HCT116 (cell line): Measurements from ENCODE around the gene TAF1C. TPM values are rescaled to one million over a fixed set of nuclear protein-coding genes. Genes with fewer than 3 reads are reported as not detected.

Experiments used
- ATAC-seq: fragments of 200-7000 bp; cut with Tn5 transposase; 2 replicates; pipeline ENCODE4 v1.9.1; 2020; ENCODE audit warnings: mild to moderate bottlenecking, moderate library complexity
- BruUV-seq: library from RNA; stranded (reverse); fragments of 400-500 nt; replicated peaks from 2 replicates; lab custom pipeline; 2021; lab: Mats Ljungman, UMichigan
- CTCF ChIA-PET: fragments of 300-600 bp; sonication (Branson Sonifier 250); formaldehyde crosslinking; loops from one replicate; lab custom pipeline; 2021; ENCODE audit warnings: antibody characterized with exemption; lab: Charles Lee
- POLR2A ChIA-PET: fragments of 300-600, 350-600 bp; sonication (Branson Sonifier 250); formaldehyde crosslinking; loops from one replicate; lab custom pipeline; 2021; ENCODE audit warnings: antibody characterized with exemption; lab: Charles Lee
- RAD21 ChIA-PET, 2 experiments: fragments of 300-600 bp; sonication (Branson Sonifier 250); formaldehyde crosslinking; loops; one replicate each; lab custom pipeline; 2023; ENCODE audit warnings: low total read pairs in 2 of 2; ENCODE audit not compliant: uncharacterized antibody in 2 of 2, unreplicated experiment in 2 of 2, low non-redundant PET in 1 of 2; lab: Charles Lee
- DNase-seq: peaks from one replicate; pipeline ENCODE4 v3.0.0-alpha.2; 2010; ENCODE audit warnings: low read depth, low spot score
- H2AFZ ChIP-seq: fragments of 200-600 bp; shearing (Covaris generic), sonication (generic); 2 replicates; pipeline ENCODE4 v1.6.1; 2017; ENCODE audit warnings: low read depth, mixed run types, mixed read lengths, antibody characterized with exemption, low read length; ENCODE audit not compliant: poor library complexity, severe bottlenecking
- H3K27ac ChIP-seq: 2 replicates; pipeline ENCODE4 v1.5.1; 2012; ENCODE audit warnings: low read depth, low read length
- H3K27me3 ChIP-seq: fragments of 200-600 bp; sonication (generic); 2 replicates; pipeline ENCODE4 v1.6.1; 2016; ENCODE audit warnings: mixed run types, low read length, mixed read lengths; ENCODE audit not compliant: insufficient read depth
- H3K36me3 ChIP-seq, 2 experiments: fragments of 200-500 bp in 1 of 2; fragments of 200-600 bp in 1 of 2; sonication (Bioruptor generic) in 1 of 2; sonication (generic) in 1 of 2; 2 replicates each; pipeline versions ENCODE4 v1.5.1 to v1.6.1; 2014 to 2016; ENCODE audit warnings: low read length in 2 of 2, inconsistent platforms in 1 of 2, mixed read lengths in 1 of 2, mixed run types in 1 of 2; ENCODE audit not compliant: insufficient read depth in 2 of 2, control insufficient read depth in 1 of 2
- H3K4me1 ChIP-seq, 2 experiments: fragments of 200-600 bp in 1 of 2; sonication (generic) in 1 of 2; 2 replicates each; pipeline versions ENCODE4 v1.5.1 to v1.6.1; 2012 to 2017; ENCODE audit warnings: low read length in 2 of 2, inconsistent platforms in 1 of 2, mild to moderate bottlenecking in 1 of 2, mixed read lengths in 1 of 2, mixed run types in 1 of 2, moderate library complexity in 1 of 2; ENCODE audit not compliant: insufficient read depth in 2 of 2, control insufficient read depth in 1 of 2
- H3K4me2 ChIP-seq: fragments of 200-600 bp; sonication (generic); 2 replicates; pipeline ENCODE4 v1.6.1; 2017; ENCODE audit warnings: mixed run types, low read length, mixed read lengths
- H3K4me3 ChIP-seq, 2 experiments: fragments of 200-600 bp in 1 of 2; sonication (generic) in 1 of 2; replicated peaks in 1 of 2; 2 replicates each; pipeline ENCODE4 v1.5.1; 2011 to 2016; ENCODE audit warnings: low read length in 2 of 2, control low read depth in 1 of 2, low read depth in 1 of 2, mild to moderate bottlenecking in 1 of 2, mixed read lengths in 1 of 2, mixed run types in 1 of 2
- H3K79me2 ChIP-seq: fragments of 200-600 bp; sonication (generic); 2 replicates; pipeline ENCODE4 v1.6.1; 2017; ENCODE audit warnings: mild to moderate bottlenecking, mixed run types, low read length, moderate library complexity, mixed read lengths; ENCODE audit not compliant: insufficient read depth
- H3K9ac ChIP-seq: fragments of 200-600 bp; sonication (generic); 2 replicates; pipeline ENCODE4 v1.6.1; 2016; ENCODE audit warnings: low read length, mixed read lengths
- H3K9me2 ChIP-seq: fragments of 200-600 bp; sonication (generic), shearing (Covaris generic); 2 replicates; pipeline ENCODE4 v1.6.1; 2017; ENCODE audit warnings: mixed run types, mild to moderate bottlenecking, moderate library complexity; ENCODE audit not compliant: insufficient read depth
- H3K9me3 ChIP-seq, 2 experiments: fragments of 200-500 bp in 1 of 2; fragments of 200-600 bp in 1 of 2; sonication (Bioruptor generic) in 1 of 2; sonication (generic) in 1 of 2; 2 replicates each; pipeline ENCODE4 v1.6.1; 2014 to 2017; ENCODE audit warnings: low read length in 2 of 2, mixed read lengths in 2 of 2, inconsistent platforms in 1 of 2, low read depth in 1 of 2, mild to moderate bottlenecking in 1 of 2, mixed run types in 1 of 2, moderate library complexity in 1 of 2; ENCODE audit not compliant: control insufficient read depth in 1 of 2, insufficient read depth in 1 of 2
- H4K20me1 ChIP-seq: fragments of 200-600 bp; sonication (generic), shearing (Covaris generic); 2 replicates; pipeline ENCODE4 v1.6.1; 2017; ENCODE audit warnings: mixed run types, mild to moderate bottlenecking, moderate library complexity; ENCODE audit not compliant: insufficient read depth
- CBX3 ChIP-seq: IDR thresholded peaks from 2 replicates; pipeline ENCODE4 v1.6.1; 2012; ENCODE audit warnings: low read depth
- CEBPB ChIP-seq: IDR thresholded peaks from 2 replicates; pipeline ENCODE4 v1.6.1; 2012; ENCODE audit warnings: low read depth
- CTCF ChIP-seq, 3 experiments: fragments of 200-600 bp in 1 of 3; sonication (generic) in 1 of 3; IDR thresholded peaks in 2 of 3; conservative IDR thresholded peaks in 1 of 3; 2 replicates each; pipeline ENCODE4 v1.5.1; 2012 to 2017; ENCODE audit warnings: low read depth in 2 of 3, low read length in 2 of 3, antibody characterized with exemption in 1 of 3, borderline replicate concordance in 1 of 3, control low read depth in 1 of 3, mild to moderate bottlenecking in 1 of 3, mixed read lengths in 1 of 3, mixed run types in 1 of 3, moderate library complexity in 1 of 3; ENCODE audit not compliant: insufficient read depth in 1 of 3
- ELF1 ChIP-seq: IDR thresholded peaks from 2 replicates; pipeline ENCODE4 v1.6.1; 2012; ENCODE audit warnings: low read depth, borderline replicate concordance
- EZH2phosphoT487 ChIP-seq: fragments of 200-600 bp; IDR thresholded peaks from 2 replicates; pipeline ENCODE4 v1.6.1; 2018; ENCODE audit warnings: antibody characterized with exemption, borderline replicate concordance
- FOSL1 ChIP-seq: IDR thresholded peaks from 2 replicates; pipeline ENCODE4 v1.6.1; 2012; ENCODE audit warnings: low read depth
- JUND ChIP-seq: IDR thresholded peaks from 2 replicates; pipeline ENCODE4 v1.6.1; 2012
- POLR2A ChIP-seq: IDR thresholded peaks from 2 replicates; pipeline ENCODE4 v1.7.0; 2011; ENCODE audit warnings: borderline replicate concordance; ENCODE audit not compliant: insufficient read depth, insufficient read length; ENCODE audit errors: extremely low read depth
- POLR2AphosphoS5 ChIP-seq: IDR thresholded peaks from 2 replicates; pipeline ENCODE4 v1.6.1; 2011; ENCODE audit warnings: mild to moderate bottlenecking, low read depth, low read length, moderate library complexity
- RAD21 ChIP-seq: IDR thresholded peaks from 2 replicates; pipeline ENCODE4 v1.6.1; 2012; ENCODE audit warnings: low read depth, mild to moderate bottlenecking
- SP1 ChIP-seq: IDR thresholded peaks from 2 replicates; pipeline ENCODE4 v1.6.1; 2012; ENCODE audit warnings: low read depth
- SRF ChIP-seq: IDR thresholded peaks from 2 replicates; pipeline ENCODE4 v1.6.1; 2012; ENCODE audit warnings: low read depth
- TCF7L2 ChIP-seq: IDR thresholded peaks from 2 replicates; pipeline ENCODE4 v1.7.0; 2011; ENCODE audit warnings: borderline replicate concordance, inconsistent platforms; ENCODE audit not compliant: insufficient read depth, insufficient read length; ENCODE audit errors: extremely low read depth
- YY1 ChIP-seq: IDR thresholded peaks from 2 replicates; pipeline ENCODE4 v1.6.1; 2011; ENCODE audit warnings: low read length, low read depth, moderate library complexity, mild to moderate bottlenecking; ENCODE audit not compliant: insufficient replicate concordance; ENCODE audit errors: extremely low read depth
- ZFX ChIP-seq: fragments of 450-650 bp; IDR thresholded peaks from 2 replicates; pipeline ENCODE4 v1.6.1; 2017
- ZNF274 ChIP-seq: fragments of 200-500 bp; sonication (Bioruptor generic); IDR thresholded peaks from 2 replicates; pipeline ENCODE4 v1.6.1; 2014; ENCODE audit warnings: mild to moderate bottlenecking, low read depth, low read length, inconsistent platforms
- intact Hi-C: fragments of 100-400 bp; cut with micrococcal nuclease; formaldehyde crosslinking; loops from 2 replicates; pipeline ENCODE4 v1.10.0; 2022
- total RNA-seq: library from RNA; stranded (reverse); gene quantifications from one replicate; pipeline ENCODE4 v1.2.1, GENCODE V29; 2021; ENCODE audit not compliant: unreplicated experiment
- TF ChIP-seq, protein P1 (sequence below): IDR thresholded peaks from 2 replicates; pipeline ENCODE4 v1.6.1; 2011; ENCODE audit warnings: mild to moderate bottlenecking, low read length, moderate library complexity; ENCODE audit not compliant: insufficient replicate concordance; ENCODE audit errors: extremely low read depth

TAF1C gene
- total RNA-seq, 1 experiment from 2014 or later = 76.3 TPM

GRCh38 chr16:84194470-84195200 is 7.8 kb upstream of the TAF1C start:
- no peak overlapping the region for H2AFZ ChIP-seq
- no peaks in the 10 kb centered on the region for H4K20me1 ChIP-seq
- intact Hi-C loops = no loop called here
- DNase-seq (no peak), ATAC-seq (no peak)
- H3K9me2 ChIP-seq = no peaks in the 10 kb centered on the region
- H3K4me3 ChIP-seq = no peak overlapping the region
- H3K9me3 ChIP-seq = no peaks in the 10 kb centered on the region
- no peaks in the 10 kb centered on the region for H3K27me3 ChIP-seq
- no peaks in the 10 kb centered on the region for H3K36me3 ChIP-seq
- no peak overlapping the region for H3K4me2 ChIP-seq
- H3K79me2 ChIP-seq = no peaks in the 10 kb centered on the region
- no peak for TF ChIP-seq CBX3
- TF ChIP-seq ELF1 = no peak
- no peak for TF ChIP-seq CEBPB
- no peak for TF ChIP-seq JUND
- no peak for TF ChIP-seq YY1
- no peak for TF ChIP-seq EZH2phosphoT487
- TF ChIP-seq ZFX = no peak
- TF ChIP-seq TCF7L2 = no peak
- no peak for TF ChIP-seq SP1
- TF ChIP-seq SRF = no peak
- TF ChIP-seq RAD21 = no peak
- no peak for TF ChIP-seq ZNF274
- TF ChIP-seq, protein P1, sequence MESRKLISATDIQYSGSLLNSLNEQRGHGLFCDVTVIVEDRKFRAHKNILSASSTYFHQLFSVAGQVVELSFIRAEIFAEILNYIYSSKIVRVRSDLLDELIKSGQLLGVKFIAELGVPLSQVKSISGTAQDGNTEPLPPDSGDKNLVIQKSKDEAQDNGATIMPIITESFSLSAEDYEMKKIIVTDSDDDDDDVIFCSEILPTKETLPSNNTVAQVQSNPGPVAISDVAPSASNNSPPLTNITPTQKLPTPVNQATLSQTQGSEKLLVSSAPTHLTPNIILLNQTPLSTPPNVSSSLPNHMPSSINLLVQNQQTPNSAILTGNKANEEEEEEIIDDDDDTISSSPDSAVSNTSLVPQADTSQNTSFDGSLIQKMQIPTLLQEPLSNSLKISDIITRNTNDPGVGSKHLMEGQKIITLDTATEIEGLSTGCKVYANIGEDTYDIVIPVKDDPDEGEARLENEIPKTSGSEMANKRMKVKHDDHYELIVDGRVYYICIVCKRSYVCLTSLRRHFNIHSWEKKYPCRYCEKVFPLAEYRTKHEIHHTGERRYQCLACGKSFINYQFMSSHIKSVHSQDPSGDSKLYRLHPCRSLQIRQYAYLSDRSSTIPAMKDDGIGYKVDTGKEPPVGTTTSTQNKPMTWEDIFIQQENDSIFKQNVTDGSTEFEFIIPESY = no peak
- no peak for TF ChIP-seq CTCF (IDR thresholded peaks at IDR 0.05 in 2 of 3, conservative IDR thresholded peaks at IDR 0.05 in 1 of 3; ENCODE audit: borderline replicate concordance in 1 of 3, insufficient read depth in 1 of 3, low read depth in 2 of 3, low read length in 2 of 3)
- no peak for TF ChIP-seq POLR2AphosphoS5
- TF ChIP-seq POLR2A = no peak
- TF ChIP-seq FOSL1 = no peak
- peaks cover 0 to 7% of the 10 kb centered on the region in 2 experiments; a peak in 1 of 4 replicates for H3K4me1 ChIP-seq
- H3K27ac ChIP-seq = no peak overlapping the region
- H3K9ac ChIP-seq = no peak overlapping the region
- POLR2A ChIA-PET = no interaction called here
- CTCF ChIA-PET = interaction anchor here (1.0 to 2.4 kb wide), 2 partner anchors 8 to 113 kb away, joined by 3 to 11 read pairs; partner anchors contain the start of gene TAF1C
- BruUV-seq = no TSS peak
- RAD21 ChIA-PET = no interaction called here
